Measurements from ENCODE around the gene PRKCA.

The PRKCA gene

GRCh38 chr17:66507982-66508760, 205.8 kb downstream of the PRKCA start:
- TF ChIP-seq CTCF (conservative IDR thresholded peaks at IDR 0.05; ENCODE audit: low read depth, low read length): no peak
- DNase-seq (ENCODE audit: low read depth): no peak

GRCh38 chr17:66508896-66509844, 206.8 kb downstream of the PRKCA start:
- no peak for TF ChIP-seq CTCF (conservative IDR thresholded peaks at IDR 0.05; ENCODE audit: low read depth, low read length)
- DNase-seq (ENCODE audit: low read depth): peak; percentile 84
- no peak overlapping the region for H3K4me3 ChIP-seq (ENCODE audit: low read length)

More at GRCh38 chr17:66507982-66508760, 205.8 kb downstream of the PRKCA start:
- no peak overlapping the region for H3K4me3 ChIP-seq (ENCODE audit: low read length)

- TF ChIP-seq CTCF (conservative IDR thresholded peaks at IDR 0.05; ENCODE audit: low read depth, low read length): no peak
- no peak overlapping the region for H3K4me3 ChIP-seq (ENCODE audit: low read length)
- no peak for DNase-seq (ENCODE audit: low read depth)
These were observed 207.5 kb downstream of the PRKCA start for GRCh38 chr17:66509926-66510325.

- DNase-seq (ENCODE audit: low read depth): no peak
- H3K4me3 ChIP-seq (ENCODE audit: low read length): no peak overlapping the region
- TF ChIP-seq CTCF (conservative IDR thresholded peaks at IDR 0.05; ENCODE audit: low read depth, low read length): no peak
These were observed 208.7 kb downstream of the PRKCA start for GRCh38 chr17:66511135-66511534.

- no peak overlapping the region for H3K4me3 ChIP-seq (ENCODE audit: low read length)
- TF ChIP-seq CTCF (conservative IDR thresholded peaks at IDR 0.05; ENCODE audit: low read depth, low read length): no peak
- DNase-seq (ENCODE audit: low read depth): no peak
These were observed 211.9 kb downstream of the PRKCA start for GRCh38 chr17:66514227-66514806.

- H3K4me3 ChIP-seq (ENCODE audit: low read length): no peak overlapping the region
- no peak for DNase-seq (ENCODE audit: low read depth)
- no peak for TF ChIP-seq CTCF (conservative IDR thresholded peaks at IDR 0.05; ENCODE audit: low read depth, low read length)
These were observed 213.6 kb downstream of the PRKCA start for GRCh38 chr17:66515974-66516373.

Measured in retinal pigment epithelial cell (primary cell).